SU-DHL-6 (cell line): ENCODE results near the gene DRC3.

Experiments used
- CTCF ChIP-seq: fragments of 200-600 bp; sonication (generic); IDR thresholded peaks from one replicate; pipeline ENCODE4 v1.5.1; 2017; ENCODE audit warnings: antibody characterized with exemption, mild to moderate bottlenecking, low read length, moderate library complexity; ENCODE audit not compliant: insufficient read depth, poor library complexity, severe bottlenecking
- EZH2phosphoT487 ChIP-seq: fragments of 200-600 bp; sonication (generic), shearing (Covaris generic); conservative IDR thresholded peaks from 2 replicates; pipeline ENCODE4 v1.6.1; 2018; ENCODE audit warnings: mild to moderate bottlenecking, antibody characterized with exemption, low read length, moderate library complexity, mixed read lengths

- TF ChIP-seq CTCF (no peak), EZH2phosphoT487 (no peak)
These were observed 65.6 kb downstream of the DRC3 start for GRCh38 chr17:18038149-18038850.
